H7 (cell line): Measurements from ENCODE around the gene SEPTIN2. TPM values are rescaled to one million over a fixed set of nuclear protein-coding genes. Genes with fewer than 3 reads are reported as not detected.
"Not testable (repeated sequence)": the region's sequence is repeated elsewhere in the genome, so short reads cannot be mapped to it uniquely, and the experiment has no call there.

Experiments used
- DNase-seq: peaks from one replicate; pipeline ENCODE4 v3.0.0; 2012
- H3K27me3 ChIP-seq: 2 replicates; pipeline ENCODE4 v1.6.0; 2011; ENCODE audit warnings: mild to moderate bottlenecking, low read length; ENCODE audit not compliant: control insufficient read depth, insufficient read depth
- H3K36me3 ChIP-seq: replicated peaks from 2 replicates; pipeline ENCODE4 v1.5.1; 2011; ENCODE audit warnings: low read length; ENCODE audit not compliant: control insufficient read depth, insufficient read depth
- H3K4me3 ChIP-seq: 2 replicates; pipeline ENCODE4 v1.5.1; 2011; ENCODE audit warnings: low read depth, mild to moderate bottlenecking, control low read depth, low read length, moderate library complexity; ENCODE audit not compliant: insufficient read depth
- total RNA-seq: library from RNA; depleted of rRNA; stranded (reverse); fragments of >200 nt; shearing (Covaris generic); gene quantifications from 2 replicates; pipeline ENCODE4 v1.2.3, GENCODE V29; 2014

The SEPTIN2 gene
- total RNA-seq, 1 experiment from 2014 or later: 249 TPM

DNA sequence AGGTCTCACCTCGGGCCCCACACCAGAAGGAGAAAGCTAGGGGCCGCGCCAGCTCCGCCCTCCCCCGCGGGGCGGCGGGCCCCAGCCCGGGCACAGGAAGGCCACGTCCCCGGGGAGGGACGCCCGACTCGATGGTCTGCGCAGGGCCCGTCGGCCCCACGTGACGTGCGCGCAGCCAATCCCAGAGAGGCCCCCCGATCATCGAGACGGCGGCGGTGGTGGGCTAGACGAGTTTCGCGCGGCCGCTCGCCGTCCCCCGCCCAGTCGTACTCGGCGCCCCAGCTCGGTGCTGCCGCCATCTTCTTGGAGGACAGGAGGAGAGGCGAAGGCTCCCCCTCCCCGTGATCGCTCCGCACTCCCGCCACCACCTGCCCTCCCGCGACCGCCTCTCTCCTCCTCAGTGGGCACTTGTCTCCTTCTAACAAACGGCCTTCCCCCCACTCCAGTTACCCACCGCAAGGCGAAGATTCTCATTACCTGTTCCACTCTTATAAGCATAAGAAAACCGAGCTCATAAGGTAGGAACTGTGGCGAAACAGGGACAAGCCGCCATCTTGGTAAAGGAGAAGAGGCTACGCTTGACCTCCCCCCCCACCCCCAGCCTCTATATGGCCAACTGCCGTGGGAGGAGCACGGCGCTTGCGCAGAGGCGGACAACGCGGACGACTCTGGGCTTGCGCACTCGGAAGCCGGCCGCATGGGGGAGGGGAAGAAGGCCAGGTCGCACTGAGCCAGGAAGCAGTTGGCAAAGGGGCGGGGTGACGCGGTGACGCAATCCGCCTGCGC lies 439 bp upstream of the SEPTIN2 start, which contains the start of gene HDLBP:
TSS of gene HDLBP (minus strand) at position 580 of the 786 bp plus-strand sequence. CDS start 48,803 bp downstream, outside the sequence.
- DNase-seq: peak; percentile 99
- Histone ChIP-seq H3K27me3 (no peaks in the 10 kb centered on the region), H3K36me3 (no peaks in the 10 kb centered on the region; the same call in none of the 2 replicates), H3K4me3 (peak within 1 kb of the TSS; percentile 95)

- Histone ChIP-seq H3K27me3 (no peaks in the 10 kb centered on the region), H3K36me3 (no peaks in the 10 kb centered on the region; the same call in none of the 2 replicates), H3K4me3 (peak overlapping the region; percentile 95)
Measured at GRCh38 chr2:241316825-241317224, 1.1 kb downstream of the SEPTIN2 start.

DNA sequence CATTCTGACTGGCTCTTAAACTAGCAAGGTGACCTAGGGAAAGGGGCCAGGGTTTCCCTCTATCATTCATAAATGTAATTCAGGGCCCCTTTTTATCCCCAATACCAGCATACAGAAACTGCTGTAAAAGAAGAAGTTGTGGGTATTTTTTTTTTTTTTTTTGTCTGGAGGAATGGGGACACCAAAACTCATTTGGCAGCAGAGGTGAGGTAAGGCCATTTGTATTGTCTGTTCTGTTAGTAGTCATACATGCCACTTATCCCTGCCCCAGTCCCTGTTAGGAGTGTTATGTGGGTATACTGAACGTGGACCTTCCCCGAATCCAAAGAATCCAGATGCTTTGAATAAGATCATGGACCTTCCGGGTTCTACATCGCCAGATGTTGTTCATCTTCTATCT lies 1.7 kb downstream of the SEPTIN2 start:
- Histone ChIP-seq H3K27me3 (no peaks in the 10 kb centered on the region), H3K4me3 (peak overlapping the region; percentile 95), H3K36me3 (no peaks in the 10 kb centered on the region; the same call in none of the 2 replicates)
- DNase-seq: no peak

More at GRCh38 chr2:241316825-241317224, 1.1 kb downstream of the SEPTIN2 start:
- DNase-seq: no peak

DNA sequence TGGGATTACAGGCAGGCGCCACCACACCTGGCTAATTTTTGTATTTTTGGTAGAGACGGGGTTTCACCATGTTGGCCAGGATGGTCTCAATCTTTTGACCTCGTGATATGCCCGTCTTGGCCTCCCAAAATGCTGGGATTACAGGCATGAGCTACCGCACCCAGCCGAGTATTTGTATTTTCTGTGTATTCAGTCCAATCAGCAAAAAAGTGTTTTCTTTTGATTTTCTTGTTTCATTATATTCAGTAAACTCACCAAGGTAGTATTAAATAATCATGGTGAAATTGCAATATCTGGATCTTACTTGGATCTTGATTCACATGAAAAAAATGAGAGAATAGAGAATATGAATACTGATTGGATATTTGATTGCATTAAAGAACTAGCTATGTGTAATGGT lies 3.1 kb downstream of the SEPTIN2 start:
- not testable (repeated sequence) for DNase-seq, H3K36me3 ChIP-seq, H3K4me3 ChIP-seq, H3K27me3 ChIP-seq

DNA sequence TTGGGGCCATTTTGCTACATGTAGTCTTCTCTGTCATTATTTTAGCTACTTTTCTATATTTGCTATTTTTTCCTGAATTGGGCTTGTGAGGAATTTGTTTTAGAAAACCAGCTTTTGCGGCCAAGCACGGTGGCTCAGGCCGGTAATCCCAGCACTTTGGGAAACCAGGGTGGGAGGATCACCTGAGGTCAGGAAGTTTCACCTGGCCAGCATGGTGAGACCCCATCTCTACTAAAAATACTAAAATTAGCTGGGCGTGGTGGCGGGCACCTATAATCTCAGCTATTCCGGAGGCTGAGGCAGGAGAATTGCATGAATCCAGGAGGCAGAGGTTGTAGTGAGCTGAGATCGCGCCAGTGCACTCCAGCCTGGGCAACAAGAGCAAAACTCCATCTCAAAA lies 4.7 kb downstream of the SEPTIN2 start:
- no peaks in the 10 kb centered on the region for H3K27me3 ChIP-seq
- no peak overlapping the region for H3K4me3 ChIP-seq
- no peak for DNase-seq
- H3K36me3 ChIP-seq: no peaks in the 10 kb centered on the region; the same call in none of the 2 replicates

DNA sequence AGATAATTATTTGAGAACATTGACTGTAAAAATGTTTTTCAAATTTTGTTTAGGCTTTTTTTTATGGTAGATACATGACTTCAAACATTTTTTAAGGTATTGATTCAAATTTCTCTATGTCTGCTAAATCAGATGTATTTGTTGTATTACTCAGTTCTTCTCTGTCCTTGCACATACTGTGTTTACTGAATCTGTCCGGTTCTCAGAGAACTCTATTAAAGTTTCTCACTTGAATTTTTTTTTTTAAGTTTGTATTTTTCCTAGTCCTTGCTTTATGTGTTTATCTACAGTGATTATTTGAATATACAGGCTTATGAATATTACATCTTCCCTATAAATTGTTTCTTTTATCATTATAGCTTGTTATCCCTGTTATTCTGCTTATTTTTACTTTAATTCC lies 5.3 kb downstream of the SEPTIN2 start:
- no peaks in the 10 kb centered on the region; the same call in none of the 2 replicates for H3K36me3 ChIP-seq
- no peak for DNase-seq
- no peaks in the 10 kb centered on the region for H3K27me3 ChIP-seq
- no peak overlapping the region for H3K4me3 ChIP-seq

GRCh38 chr2:241321886-241322285 lies 6.2 kb downstream of the SEPTIN2 start:
- peaks cover 4% of the 10 kb centered on the region for H3K36me3 ChIP-seq
- H3K4me3 ChIP-seq: no peak overlapping the region
- H3K27me3 ChIP-seq: no peaks in the 10 kb centered on the region
- DNase-seq: no peak

GRCh38 chr2:241323778-241324177 lies 8.1 kb downstream of the SEPTIN2 start:
- H3K27me3 ChIP-seq: no peaks in the 10 kb centered on the region
- no peak overlapping the region for H3K4me3 ChIP-seq
- H3K36me3 ChIP-seq: peaks cover 7% of the 10 kb centered on the region
- DNase-seq: no peak

- no peak for DNase-seq
- Histone ChIP-seq H3K36me3 (peaks cover 7% of the 10 kb centered on the region), H3K4me3 (no peak overlapping the region), H3K27me3 (no peaks in the 10 kb centered on the region)
Measured at GRCh38 chr2:241324775-241325174, 9.1 kb downstream of the SEPTIN2 start.

GRCh38 chr2:241325257-241325656 lies 9.5 kb downstream of the SEPTIN2 start:
- peaks cover 7% of the 10 kb centered on the region for H3K36me3 ChIP-seq

GRCh38 chr2:241329669-241330615 lies 14.2 kb downstream of the SEPTIN2 start:
- no peak for DNase-seq
- Histone ChIP-seq H3K4me3 (no peak overlapping the region), H3K36me3 (peaks cover 11% of the 10 kb centered on the region), H3K27me3 (no peaks in the 10 kb centered on the region)

More at GRCh38 chr2:241325257-241325656, 9.5 kb downstream of the SEPTIN2 start:
- DNase-seq: no peak
- Histone ChIP-seq H3K4me3 (no peak overlapping the region), H3K27me3 (no peaks in the 10 kb centered on the region)

- no peak overlapping the region for H3K4me3 ChIP-seq
- peaks cover 13% of the 10 kb centered on the region for H3K36me3 ChIP-seq
- H3K27me3 ChIP-seq: no peaks in the 10 kb centered on the region
- no peak for DNase-seq
Measured at GRCh38 chr2:241330616-241330981, 14.9 kb downstream of the SEPTIN2 start.

DNA sequence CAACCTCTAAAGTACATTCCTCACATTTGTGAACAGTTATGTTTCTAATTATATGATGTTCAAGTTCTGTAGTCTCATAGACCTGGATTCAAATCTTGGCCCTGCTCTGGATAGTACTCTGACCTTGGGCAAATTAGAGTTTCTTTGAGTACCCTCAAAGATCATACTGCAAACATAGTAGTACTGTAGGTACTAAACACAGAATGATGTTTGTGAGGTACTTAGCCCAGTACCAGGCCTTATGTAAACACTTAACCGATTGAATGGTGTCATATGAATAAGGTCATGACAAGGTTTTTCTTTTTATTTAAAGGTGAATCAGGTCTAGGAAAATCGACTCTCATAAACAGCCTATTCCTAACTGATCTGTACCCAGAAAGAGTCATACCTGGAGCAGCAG lies 19.1 kb downstream of the SEPTIN2 start:
- no peak overlapping the region for H3K4me3 ChIP-seq
- H3K27me3 ChIP-seq: no peaks in the 10 kb centered on the region
- DNase-seq: no peak
- H3K36me3 ChIP-seq: peaks cover 20% of the 10 kb centered on the region

- DNase-seq: no peak
- Histone ChIP-seq H3K36me3 (peaks cover 42% of the 10 kb centered on the region), H3K4me3 (no peak overlapping the region), H3K27me3 (no peaks in the 10 kb centered on the region)
Measured at GRCh38 chr2:241339839-241340630, 24.3 kb downstream of the SEPTIN2 start.
